ENCODE measurements around the gene ZNF221.

DNA sequence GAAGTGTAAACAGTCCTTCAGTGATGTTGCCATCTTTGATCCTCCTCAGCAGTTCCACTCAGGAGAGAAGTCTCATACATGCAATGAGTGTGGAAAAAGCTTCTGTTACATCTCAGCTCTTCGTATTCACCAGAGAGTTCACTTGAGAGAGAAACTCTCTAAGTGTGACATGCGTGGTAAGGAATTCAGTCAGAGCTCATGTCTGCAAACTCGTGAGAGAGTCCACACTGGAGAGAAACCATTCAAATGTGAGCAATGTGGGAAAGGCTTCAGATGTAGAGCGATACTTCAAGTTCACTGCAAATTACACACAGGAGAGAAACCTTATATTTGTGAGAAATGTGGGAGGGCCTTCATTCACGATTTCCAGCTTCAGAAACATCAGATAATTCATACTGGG is 59.4 kb downstream of the ZNF221 start:
- TF ChIP-seq EZH2 (IDR thresholded peaks at IDR 0.05; ENCODE audit: insufficient read depth, poor library complexity, severe bottlenecking) (no peak), EZH2phosphoT487 (IDR thresholded peaks at IDR 0.05; ENCODE audit: insufficient read depth, low read depth) (no peak)
